MCF 10A (cell line): ENCODE measurements around the gene RAD51B. TPM values are rescaled to one million over a fixed set of nuclear protein-coding genes. Genes with fewer than 3 reads are reported as not detected.
A peak's percentile ranks its signal among the peaks of the same experiment; 100 is the strongest.

Experiments
- BruUV-seq: library from RNA; stranded (reverse); fragments of 400-500 nt; replicated peaks from 2 replicates; lab custom pipeline; 2021; lab: Mats Ljungman, UMichigan
- CTCF ChIA-PET: fragments of 300-600 bp; sonication (Branson Sonifier 250); formaldehyde crosslinking; extraction: SDS; loops from one replicate; lab custom pipeline; 2021; ENCODE audit warnings: antibody characterized with exemption, inconsistent platforms; lab: Yijun Ruan, JAX
- POLR2A ChIA-PET: fragments of 300-600, 350-650 bp; sonication (Branson Sonifier 250); formaldehyde crosslinking; extraction: SDS; loops from one replicate; lab custom pipeline; 2020; ENCODE audit warnings: antibody characterized with exemption, inconsistent platforms; lab: Yijun Ruan, JAX
- DNase-seq: peaks from one replicate; pipeline ENCODE4 v3.0.0-alpha.2; 2018; ENCODE audit not compliant: unreplicated experiment
- H3K27ac Mint-ChIP-seq: one replicate; pipeline ENCODE4 v1.8.0; 2022; ENCODE audit warnings: mild to moderate bottlenecking, low read depth, mixed read lengths; ENCODE audit not compliant: unreplicated experiment
- H3K27me3 Mint-ChIP-seq: one replicate; pipeline ENCODE4 v1.8.0; 2022; ENCODE audit warnings: mixed read lengths; ENCODE audit not compliant: insufficient read depth, unreplicated experiment
- H3K36me3 Mint-ChIP-seq: one replicate; pipeline ENCODE4 v1.8.0; 2022; ENCODE audit warnings: mild to moderate bottlenecking, moderate library complexity, mixed read lengths; ENCODE audit not compliant: insufficient read depth, unreplicated experiment
- H3K4me1 Mint-ChIP-seq: one replicate; pipeline ENCODE4 v1.8.0; 2022; ENCODE audit warnings: mixed read lengths; ENCODE audit not compliant: insufficient read depth, unreplicated experiment
- H3K4me3 Mint-ChIP-seq: one replicate; pipeline ENCODE4 v1.8.0; 2022; ENCODE audit warnings: mild to moderate bottlenecking, moderate library complexity, mixed read lengths; ENCODE audit not compliant: unreplicated experiment
- H3K9me3 Mint-ChIP-seq: one replicate; pipeline ENCODE4 v1.8.0; 2022; ENCODE audit warnings: mixed read lengths; ENCODE audit not compliant: unreplicated experiment
- CTCF ChIP-seq: fragments of 200-600 bp; IDR thresholded peaks from one replicate; pipeline ENCODE4 v1.8.0; 2022; ENCODE audit warnings: antibody characterized with exemption, mild to moderate bottlenecking; ENCODE audit not compliant: unreplicated experiment
- intact Hi-C: fragments of 100-400 bp; cut with micrococcal nuclease; formaldehyde crosslinking; loops from 2 replicates; pipeline ENCODE4 v1.14.1; 2022
- total RNA-seq: library from RNA; stranded (reverse); gene quantifications from 2 replicates; pipeline ENCODE4 v1.2.3, GENCODE V29; 2022

Gene RAD51B
- total RNA-seq, 1 experiment from 2014 or later: 14.6 TPM

GRCh38 chr14:68511129-68512047 lies 691.8 kb downstream of the RAD51B start:
- DNase-seq: no peak
- Mint-ChIP-seq H3K27ac (peak overlapping the region; percentile 61), H3K4me3 (no peak overlapping the region), H3K4me1 (peaks cover 28% of the 10 kb centered on the region), H3K9me3 (no peaks in the 10 kb centered on the region), H3K36me3 (no peaks in the 10 kb centered on the region), H3K27me3 (no peaks in the 10 kb centered on the region)
- BruUV-seq: no TSS peak
- no peak for TF ChIP-seq CTCF
- intact Hi-C loops: no loop called here
- CTCF ChIA-PET: interaction anchor here (3.0 kb wide), 1 partner anchor 8 kb away, joined by 9 read pairs; no protein-coding TSS in a partner anchor
- POLR2A ChIA-PET: interaction anchor here (0.7 to 1.2 kb wide), 3 partner anchors 8 to 111 kb away, joined by 3 to 4 read pairs (median 3); no protein-coding TSS in a partner anchor

- CTCF ChIA-PET: interaction anchor here (3.0 kb wide), 1 partner anchor 7 kb away, joined by 9 read pairs; no protein-coding TSS in a partner anchor
- Mint-ChIP-seq H3K4me1 (peaks cover 21% of the 10 kb centered on the region), H3K4me3 (no peak overlapping the region), H3K27me3 (no peaks in the 10 kb centered on the region), H3K27ac (no peak overlapping the region), H3K36me3 (no peaks in the 10 kb centered on the region), H3K9me3 (no peaks in the 10 kb centered on the region)
- POLR2A ChIA-PET: interaction anchor here (0.7 to 1.2 kb wide), 2 partner anchors 8 to 52 kb away, joined by 3 to 4 read pairs; no protein-coding TSS in a partner anchor
- TF ChIP-seq CTCF: no peak
- no peak for DNase-seq
- intact Hi-C loops: no loop called here
- no TSS peak for BruUV-seq
These were observed 692.5 kb downstream of the RAD51B start for GRCh38 chr14:68512088-68512487.

GRCh38 chr14:68513137-68513536 lies 693.6 kb downstream of the RAD51B start:
- Mint-ChIP-seq H3K4me3 (no peak overlapping the region), H3K27me3 (no peaks in the 10 kb centered on the region), H3K27ac (no peak overlapping the region), H3K9me3 (no peaks in the 10 kb centered on the region), H3K36me3 (no peaks in the 10 kb centered on the region), H3K4me1 (peaks cover 17% of the 10 kb centered on the region)
- BruUV-seq: no TSS peak
- intact Hi-C loops: no loop called here
- TF ChIP-seq CTCF: no peak
- CTCF ChIA-PET: interaction anchor here (0.6 to 1.0 kb wide), 2 partner anchors 25 to 191 kb away, joined by 3 read pairs; no protein-coding TSS in a partner anchor
- POLR2A ChIA-PET: interaction anchor here (1.1 to 1.3 kb wide), 2 partner anchors 34 to 280 kb away, joined by 5 to 8 read pairs; partner anchors contain the start of gene ZFP36L1
- DNase-seq: peak; percentile 27
